GM23248 (cell line): ENCODE data around the gene RAD51B. TPM values are rescaled to one million over a fixed set of nuclear protein-coding genes. Genes with fewer than 3 reads are reported as not detected.

Experiments
- DNase-seq: peaks from one replicate; pipeline ENCODE4 v3.0.0-alpha.2; 2015
- H2AFZ ChIP-seq: fragments of 200-600 bp; sonication (generic); 2 replicates; pipeline ENCODE4 v1.6.1; 2016; ENCODE audit warnings: antibody characterized with exemption
- H3F3A ChIP-seq: fragments of 200-600 bp; sonication (generic); 2 replicates; pipeline ENCODE4 v1.6.1; 2016; ENCODE audit warnings: mild to moderate bottlenecking, antibody characterized with exemption, mixed run types; ENCODE audit not compliant: insufficient read depth
- H3K27ac ChIP-seq: fragments of 200-600 bp; sonication (generic); 2 replicates; pipeline ENCODE4 v1.5.1; 2016; ENCODE audit warnings: mild to moderate bottlenecking
- H3K27me3 ChIP-seq: fragments of 200-600 bp; sonication (generic); replicated peaks from 2 replicates; pipeline ENCODE4 v1.6.1; 2016; ENCODE audit warnings: mild to moderate bottlenecking; ENCODE audit not compliant: insufficient read depth
- H3K36me3 ChIP-seq: fragments of 200-600 bp; sonication (generic); 2 replicates; pipeline ENCODE4 v1.6.1; 2016; ENCODE audit warnings: low read depth, mild to moderate bottlenecking
- H3K4me1 ChIP-seq: fragments of 200-600 bp; sonication (generic); 2 replicates; pipeline ENCODE4 v1.6.1; 2016; ENCODE audit warnings: mild to moderate bottlenecking; ENCODE audit not compliant: insufficient read depth
- H3K4me2 ChIP-seq: fragments of 200-600 bp; sonication (generic); one replicate; pipeline ENCODE4 v1.6.1; 2016; ENCODE audit warnings: mild to moderate bottlenecking; ENCODE audit not compliant: unreplicated experiment
- H3K4me3 ChIP-seq: fragments of 200-600 bp; sonication (generic); 2 replicates; pipeline ENCODE4 v1.5.1; 2016; ENCODE audit warnings: mild to moderate bottlenecking
- H3K79me2 ChIP-seq: fragments of 200-600 bp; sonication (generic); 2 replicates; pipeline ENCODE4 v1.6.1; 2016; ENCODE audit warnings: mild to moderate bottlenecking; ENCODE audit not compliant: insufficient read depth
- H3K9ac ChIP-seq: fragments of 200-600 bp; sonication (generic); 2 replicates; pipeline ENCODE4 v1.6.1; 2016; ENCODE audit warnings: mild to moderate bottlenecking
- H3K9me2 ChIP-seq: fragments of 200-600 bp; sonication (generic); 2 replicates; pipeline ENCODE4 v1.6.1; 2016; ENCODE audit warnings: mixed run types, mild to moderate bottlenecking, moderate library complexity; ENCODE audit not compliant: insufficient read depth
- H3K9me3 ChIP-seq: fragments of 200-600 bp; sonication (generic); one replicate; pipeline ENCODE4 v1.6.1; 2017; ENCODE audit warnings: low read depth
- H4K20me1 ChIP-seq: fragments of 200-600 bp; sonication (generic); 2 replicates; pipeline ENCODE4 v1.6.0; 2016; ENCODE audit not compliant: insufficient read depth
- EZH2 ChIP-seq: fragments of 200-600 bp; sonication (generic); IDR thresholded peaks from 2 replicates; pipeline ENCODE4 v1.6.1; 2018; ENCODE audit warnings: antibody characterized with exemption, mild to moderate bottlenecking; ENCODE audit not compliant: insufficient read depth, poor library complexity, severe bottlenecking
- EZH2phosphoT487 ChIP-seq: fragments of 200-600 bp; sonication (generic); IDR thresholded peaks from 2 replicates; pipeline ENCODE4 v1.6.1; 2018; ENCODE audit warnings: antibody characterized with exemption, moderate library complexity, mild to moderate bottlenecking, low read depth; ENCODE audit not compliant: insufficient read depth
- WGBS, 2 experiments: methylation state at CpG; one replicate each; pipeline ENCODE4 v1.1.6; 2015 to 2017; ENCODE audit warnings: low lambda C conversion rate in 2 of 2, low coverage in 1 of 2; ENCODE audit errors: missing lambda C conversion rate in 2 of 2; 5-methylcytosine and 5-hydroxymethylcytosine counted together
- in situ Hi-C: fragments of 300-500 bp; cut with MboI; formaldehyde crosslinking; loops from 2 replicates; pipeline ENCODE4 v1.15.0; 2020
- polyA plus RNA-seq: library from polyadenylated mRNA; unstranded; fragments of >200 nt; fragmentation: Nextera tagmentation; extraction: Ambion mirVana; gene quantifications from 2 replicates; pipeline ENCODE4 v1.2.1, GENCODE V29; 2016
- total RNA-seq: library from RNA; depleted of rRNA; stranded (reverse); fragments of >200 nt; shearing (Covaris generic); gene quantifications from 2 replicates; pipeline ENCODE4 v1.2.3, GENCODE V29; 2014

The RAD51B gene
- total and polyA plus RNA-seq, 2 experiments from 2014 or later, result 4.0 to 8.8 TPM

- in situ Hi-C loops, result no loop called here
- Histone ChIP-seq H3K9me3 (no peaks in the 10 kb centered on the region), H4K20me1 (no peaks in the 10 kb centered on the region), H2AFZ (no peak overlapping the region; the same call in 1 of the 2 replicates), H3K36me3 (no peaks in the 10 kb centered on the region), H3K9me2 (no peaks in the 10 kb centered on the region), H3K4me3 (peak overlapping the region; percentile 27), H3K79me2 (0 out of 2 replicates have a peak, but pooled peaks cover 6% of the 10 kb centered on the region), H3K27me3 (no peaks in the 10 kb centered on the region), H3K4me1 (peaks cover 77% of the 10 kb centered on the region), H3K9ac (peak overlapping the region; percentile 89), H3K27ac (peak overlapping the region; percentile 99), H3F3A (peaks cover 53% of the 10 kb centered on the region), H3K4me2 (peak overlapping the region; percentile 67)
- peak; percentile 98 for DNase-seq
- WGBS, 2 experiments, result 6 to 9% methylated on average over 14 of the region's 14 CpGs
- TF ChIP-seq EZH2 (no peak), EZH2phosphoT487 (no peak)
Measured at GRCh38 chr14:68548194-68549076, 728.9 kb downstream of the RAD51B start.

GRCh38 chr14:68550338-68550715, 730.7 kb downstream of the RAD51B start:
- 74 to 78% methylated on average over 4 of the region's 4 CpGs for WGBS, 2 experiments
- Histone ChIP-seq H3K27me3 (no peaks in the 10 kb centered on the region), H3K4me2 (no peak overlapping the region), H2AFZ (no peak overlapping the region), H3F3A (peaks cover 44% of the 10 kb centered on the region), H3K9me3 (no peaks in the 10 kb centered on the region), H3K27ac (peak overlapping the region; percentile 24), H3K4me3 (no peak overlapping the region), H4K20me1 (no peaks in the 10 kb centered on the region), H3K4me1 (peaks cover 73% of the 10 kb centered on the region), H3K36me3 (no peaks in the 10 kb centered on the region), H3K9ac (no peak overlapping the region), H3K79me2 (0 out of 2 replicates have a peak, but pooled peaks cover 6% of the 10 kb centered on the region), H3K9me2 (no peaks in the 10 kb centered on the region)
- TF ChIP-seq EZH2 (no peak), EZH2phosphoT487 (no peak)
- DNase-seq, result no peak
- in situ Hi-C loops, result no loop called here

GRCh38 chr14:68551045-68551683, 731.6 kb downstream of the RAD51B start:
- peaks cover 69% of the 10 kb centered on the region for H3K4me1 ChIP-seq

GRCh38 chr14:68552075-68552474, 732.5 kb downstream of the RAD51B start:
- Histone ChIP-seq H4K20me1 (no peaks in the 10 kb centered on the region), H3K36me3 (no peaks in the 10 kb centered on the region), H3K4me3 (no peak overlapping the region), H3K9me2 (no peaks in the 10 kb centered on the region), H3K9ac (no peak overlapping the region), H3K27ac (0 out of 2 replicates have a peak overlapping the region, but pooled peaks have one; percentile 24), H3K79me2 (no peaks in the 10 kb centered on the region), H3F3A (peaks cover 28% of the 10 kb centered on the region), H3K4me1 (peaks cover 61% of the 10 kb centered on the region), H2AFZ (no peak overlapping the region), H3K9me3 (no peaks in the 10 kb centered on the region), H3K4me2 (peak overlapping the region; percentile 0), H3K27me3 (no peaks in the 10 kb centered on the region)
- WGBS, 2 experiments, result 98 to 99% methylated on average over 7 of the region's 7 CpGs
- in situ Hi-C loops, result no loop called here
- TF ChIP-seq EZH2phosphoT487, result no peak
- TF ChIP-seq EZH2, result no peak
- no peak for DNase-seq

More at GRCh38 chr14:68551045-68551683, 731.6 kb downstream of the RAD51B start:
- Histone ChIP-seq H3K4me2 (no peak overlapping the region), H3K79me2 (0 out of 2 replicates have a peak, but pooled peaks cover under 1% of the 10 kb centered on the region), H3K9me2 (no peaks in the 10 kb centered on the region), H3K27ac (0 out of 2 replicates have a peak overlapping the region, but pooled peaks have one; percentile 24), H3K9ac (no peak overlapping the region), H3K27me3 (no peaks in the 10 kb centered on the region), H3K36me3 (no peaks in the 10 kb centered on the region), H3K4me3 (no peak overlapping the region), H3K9me3 (no peaks in the 10 kb centered on the region), H3F3A (peaks cover 36% of the 10 kb centered on the region), H2AFZ (no peak overlapping the region), H4K20me1 (no peaks in the 10 kb centered on the region)
- TF ChIP-seq EZH2 (no peak), EZH2phosphoT487 (no peak)
- no peak for DNase-seq
- in situ Hi-C loops, result no loop called here
- 54 to 58% methylated on average over 7 of the region's 7 CpGs for WGBS, 2 experiments
